GM19238 (cell line): ENCODE data around the gene FAF1.
"Not testable (repeated sequence)": the region's sequence is repeated elsewhere in the genome, so short reads cannot be mapped to it uniquely, and the experiment has no call there.

ENCODE experiments used
- DNase-seq: peaks from one replicate; pipeline ENCODE4 v3.0.0; 2011; ENCODE audit warnings: low spot score; ENCODE audit not compliant: insufficient read length

FAF1 gene

DNA sequence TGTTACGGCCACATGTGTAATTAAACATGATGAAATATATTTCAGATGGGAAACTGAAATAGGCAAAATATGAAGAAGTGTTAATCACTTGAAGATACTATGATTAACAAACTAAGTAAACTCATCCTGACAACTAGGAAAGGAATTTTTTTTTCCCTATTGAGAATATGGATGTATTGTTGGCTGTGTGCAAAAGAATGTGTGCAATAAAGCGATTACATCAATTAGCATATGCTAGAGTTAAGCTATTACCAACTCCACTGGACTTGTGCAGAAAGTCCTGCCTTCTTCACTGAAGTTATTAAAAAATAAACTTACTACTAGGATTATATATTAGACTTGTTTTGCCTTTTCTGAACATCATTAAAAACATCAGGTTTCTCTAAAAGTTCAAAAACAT is 393.7 kb downstream of the FAF1 start:
- no peak for DNase-seq

DNA sequence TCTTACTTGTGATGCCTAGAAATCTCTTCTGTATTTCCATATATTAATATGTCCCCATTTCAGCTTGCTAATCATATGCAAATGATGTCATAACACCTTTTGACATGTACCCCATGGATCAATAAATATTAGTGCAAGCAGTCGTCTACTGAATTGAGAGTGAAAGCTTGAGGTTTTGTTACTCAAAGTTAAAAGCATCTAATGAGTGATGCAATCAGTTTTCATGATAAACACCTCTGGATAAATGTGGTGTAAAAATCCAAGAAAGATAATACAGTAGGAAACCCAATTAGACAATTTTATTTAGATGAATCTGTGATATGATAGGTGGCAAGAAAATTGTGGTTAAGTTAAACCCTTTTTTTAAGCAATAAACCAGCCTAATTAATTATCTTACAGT is 395.6 kb downstream of the FAF1 start:
- no peak for DNase-seq

DNA sequence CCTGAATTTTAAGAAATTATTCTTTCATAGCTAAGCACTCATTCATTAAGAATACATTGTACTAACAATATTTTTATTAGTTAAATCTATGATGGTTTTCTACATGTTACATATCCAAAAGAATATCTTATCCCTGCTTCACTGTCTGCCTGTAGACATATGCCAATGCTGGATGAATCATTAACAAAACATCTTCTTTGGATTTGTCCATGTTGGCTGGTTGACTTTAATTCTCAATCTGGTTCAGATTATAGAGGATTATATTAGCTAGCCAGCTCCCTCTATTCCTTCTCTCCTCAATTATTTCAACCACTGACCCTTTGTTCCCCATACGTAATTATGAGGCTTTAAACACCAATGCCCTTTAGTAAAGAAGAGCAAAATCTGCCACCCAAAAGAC is 398.0 kb downstream of the FAF1 start:
- no peak for DNase-seq

DNA sequence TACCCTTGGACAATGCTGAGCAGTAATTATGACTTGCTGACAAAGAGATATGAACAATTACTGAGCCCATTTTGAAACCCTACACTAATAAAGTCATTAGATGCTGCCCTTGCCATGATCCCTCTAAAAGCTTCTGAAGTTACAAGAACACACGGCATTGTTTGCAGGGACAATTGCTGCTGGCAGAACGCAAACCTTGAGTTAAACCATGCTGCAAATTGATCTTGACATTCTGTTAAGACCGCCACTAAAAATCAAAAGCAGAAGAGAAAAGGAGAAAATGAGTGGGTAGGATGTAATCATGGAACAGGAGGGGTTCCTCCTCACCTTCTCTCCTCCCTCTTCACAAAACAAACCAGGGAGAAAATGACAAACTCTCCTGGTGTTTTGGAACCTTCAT is 400.6 kb downstream of the FAF1 start:
- DNase-seq, result no peak

- no peak for DNase-seq
Measured at GRCh38 chr1:50553921-50554320, 406.1 kb downstream of the FAF1 start.

DNA sequence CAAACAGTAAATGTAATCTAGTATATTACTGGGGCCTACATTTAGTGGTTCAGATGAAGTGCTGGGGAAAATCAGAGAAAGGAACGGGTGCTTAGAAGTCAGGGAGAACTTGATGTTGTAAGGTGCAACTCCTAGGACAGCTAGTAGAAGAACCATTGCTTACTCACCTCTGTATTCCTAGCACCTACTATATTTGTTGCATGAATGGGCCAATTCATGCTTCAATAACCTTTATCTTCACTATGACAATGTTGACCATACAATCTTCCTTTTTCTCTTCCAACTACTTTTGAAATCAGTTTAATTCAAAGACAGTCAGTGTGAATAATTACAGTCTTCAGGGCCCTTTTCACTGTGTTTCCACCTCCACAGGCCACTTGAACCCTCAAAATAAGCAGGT is 411.8 kb downstream of the FAF1 start:
- DNase-seq, result no peak

DNA sequence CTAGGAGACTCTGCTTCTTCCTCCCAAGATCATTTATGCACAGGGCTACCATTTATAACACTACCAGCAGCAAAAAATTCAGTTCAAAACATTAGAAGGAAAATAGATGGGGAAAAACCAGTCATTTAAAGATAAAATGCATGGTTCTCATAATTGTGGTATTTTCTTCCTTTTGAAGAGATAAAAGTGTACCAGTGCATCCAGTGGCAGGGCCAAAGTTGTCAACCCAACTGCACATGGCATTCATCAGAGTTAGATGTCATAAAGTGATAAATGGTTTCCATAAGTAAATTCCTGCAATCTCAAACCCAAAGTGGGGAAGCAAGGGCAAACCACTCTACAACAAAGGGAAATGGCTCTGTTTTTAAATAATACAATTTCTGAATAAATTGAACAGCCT is 417.7 kb downstream of the FAF1 start:
- no peak for DNase-seq

DNA sequence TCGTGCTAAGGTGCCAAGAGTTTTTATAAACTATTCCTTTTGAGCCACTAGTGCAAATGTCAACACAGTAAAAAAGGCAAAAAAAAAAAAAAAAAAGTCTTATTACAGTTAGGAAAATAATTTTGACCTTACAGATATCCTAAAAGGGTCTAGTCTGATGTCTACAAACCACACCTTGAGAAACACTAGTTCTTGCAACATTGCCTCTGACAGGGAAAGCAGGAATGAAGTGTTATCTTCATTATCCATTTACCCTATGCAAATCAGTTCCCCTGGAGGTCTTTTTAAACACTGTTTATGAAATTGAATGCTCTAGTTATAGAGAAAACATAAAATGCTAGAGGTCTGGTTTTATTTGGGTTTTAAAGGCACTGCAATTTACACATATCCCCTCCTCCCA is 421.6 kb downstream of the FAF1 start:
- no peak for DNase-seq

- no peak for DNase-seq
Measured at GRCh38 chr1:50531601-50532000, 428.5 kb downstream of the FAF1 start.

- DNase-seq, result no peak
Measured at GRCh38 chr1:50531027-50531426, 429.0 kb downstream of the FAF1 start.

DNA sequence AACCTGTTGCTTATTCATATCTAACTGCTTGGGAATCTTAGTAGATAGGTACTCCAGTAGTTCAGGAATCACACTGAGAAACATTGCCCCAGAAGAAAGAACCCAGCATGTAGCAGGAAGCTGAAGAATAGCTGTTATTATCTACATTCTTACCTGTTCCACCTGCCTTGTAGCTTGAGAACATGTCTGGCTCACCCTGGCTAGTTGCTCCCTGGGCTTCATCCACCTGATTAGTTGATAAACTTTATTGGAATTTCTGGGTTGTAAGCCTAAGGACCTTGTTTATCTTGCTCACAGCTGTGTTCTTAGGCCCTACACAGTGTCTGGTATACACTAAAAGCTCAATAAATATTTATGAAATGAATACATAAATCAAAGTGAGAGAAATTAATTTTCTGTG is 430.6 kb downstream of the FAF1 start:
- no peak for DNase-seq

GRCh38 chr1:50527987-50528320 is 432.1 kb downstream of the FAF1 start:
- DNase-seq, result not testable (repeated sequence)

DNA sequence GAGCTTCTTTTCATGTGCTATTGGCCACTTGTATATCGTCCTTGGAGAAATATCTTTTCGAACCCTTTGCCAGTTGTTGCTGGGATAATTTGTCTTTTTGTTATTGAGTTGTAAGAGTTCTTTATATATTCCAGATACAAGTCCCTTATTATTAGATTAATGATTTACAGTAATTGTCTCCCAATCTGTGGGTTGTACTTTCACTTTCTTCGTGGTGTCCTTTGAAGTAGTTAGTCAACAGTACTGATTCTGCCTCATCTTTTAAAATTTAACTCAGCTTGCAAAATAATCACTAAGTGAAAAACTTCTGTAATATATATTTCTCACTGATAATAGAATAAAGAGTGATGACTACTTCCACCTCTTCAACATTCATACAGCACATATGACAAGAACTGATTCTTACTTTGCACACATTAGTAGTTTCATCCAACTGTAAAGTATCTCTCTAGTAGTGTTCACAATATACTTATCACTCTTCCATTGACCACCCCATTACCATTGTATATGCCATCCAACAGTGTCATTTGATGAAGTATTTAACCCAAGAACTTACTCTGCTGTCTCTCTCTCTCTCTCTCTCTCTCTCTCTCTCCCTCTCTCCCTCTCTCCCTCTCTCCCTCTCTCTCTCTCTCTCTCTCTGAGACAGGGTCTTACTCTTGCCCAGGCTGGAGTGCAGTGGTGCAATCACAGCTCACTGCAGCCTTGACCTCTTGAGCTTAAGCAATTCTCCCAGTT is 432.6 kb downstream of the FAF1 start:
- no peak for DNase-seq

GRCh38 chr1:50526431-50526830 is 433.6 kb downstream of the FAF1 start:
- no peak for DNase-seq

GRCh38 chr1:50523548-50523947 is 436.5 kb downstream of the FAF1 start:
- no peak for DNase-seq

DNA sequence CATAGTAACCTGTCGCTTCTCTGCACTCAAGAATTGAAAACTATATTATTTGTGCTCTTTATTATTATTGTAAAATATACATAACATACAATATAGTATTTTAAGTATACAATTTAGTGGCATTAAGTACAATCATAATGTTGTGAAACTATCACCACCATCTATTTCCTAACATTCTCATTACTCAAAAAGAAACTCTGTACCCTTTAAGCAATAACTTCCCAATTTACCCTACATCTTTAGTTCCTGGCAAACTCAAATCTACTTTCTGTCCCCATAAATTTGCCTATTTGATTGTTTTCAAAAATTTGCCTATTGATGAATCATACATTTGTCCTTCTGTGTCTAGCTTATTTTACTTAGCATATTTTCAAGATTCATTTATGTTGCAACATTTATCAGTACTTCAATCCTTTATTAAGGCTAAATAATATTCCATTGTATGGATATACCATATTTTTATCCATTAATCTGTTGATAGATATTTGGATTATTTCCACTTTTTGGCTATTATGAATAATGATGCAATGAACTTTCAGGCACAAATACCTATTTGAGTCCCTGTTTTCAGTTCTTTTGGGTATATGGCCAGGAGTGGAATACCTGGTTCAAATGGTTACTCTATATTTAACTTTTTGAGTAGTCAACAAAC is 437.2 kb downstream of the FAF1 start:
- no peak for DNase-seq

GRCh38 chr1:50521703-50522102 is 438.4 kb downstream of the FAF1 start:
- DNase-seq, result no peak

GRCh38 chr1:50517488-50517887 is 442.6 kb downstream of the FAF1 start:
- no peak for DNase-seq

DNA sequence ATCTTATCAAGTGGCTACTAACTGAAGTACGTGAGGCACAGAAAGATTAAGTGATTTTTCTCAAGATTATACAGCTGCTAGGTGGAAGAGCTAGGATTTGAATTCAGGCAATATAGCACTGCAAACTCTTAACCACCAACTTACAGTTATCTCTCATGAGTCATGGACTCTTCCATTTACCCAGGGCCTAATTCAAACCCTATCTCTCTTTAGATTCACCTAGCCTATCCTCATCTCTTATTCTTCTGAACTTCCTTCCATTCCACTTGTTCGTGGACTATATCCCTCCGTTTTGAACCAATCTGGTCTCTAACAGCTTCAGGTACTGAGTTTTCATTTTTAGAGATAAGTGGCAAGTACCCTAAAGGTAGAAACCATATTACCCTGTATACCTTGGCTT is 444.0 kb downstream of the FAF1 start:
- DNase-seq, result no peak

GRCh38 chr1:50508040-50508586 is 452.0 kb downstream of the FAF1 start:
- no peak for DNase-seq

DNA sequence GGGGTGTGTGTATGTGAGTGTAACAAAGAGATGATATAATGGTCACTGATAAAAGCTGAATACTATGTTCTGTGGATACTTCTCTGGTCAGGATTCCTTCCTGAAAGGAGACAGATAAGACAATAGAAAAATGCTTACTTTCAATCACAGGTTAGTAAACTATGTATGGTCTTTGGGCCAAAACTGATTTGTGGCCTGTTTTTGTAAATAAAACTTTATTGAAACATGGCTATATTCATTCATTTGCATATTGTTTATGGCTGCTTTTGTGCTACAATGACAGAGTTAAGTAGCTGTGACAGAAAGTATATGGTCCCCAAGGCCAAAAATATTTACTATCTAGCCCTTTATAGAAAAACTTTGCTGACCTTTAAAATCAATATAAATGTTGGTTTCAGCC is 454.6 kb downstream of the FAF1 start:
- DNase-seq, result no peak

- no peak for DNase-seq
Measured at GRCh38 chr1:50503515-50503914, 456.6 kb downstream of the FAF1 start.

DNA sequence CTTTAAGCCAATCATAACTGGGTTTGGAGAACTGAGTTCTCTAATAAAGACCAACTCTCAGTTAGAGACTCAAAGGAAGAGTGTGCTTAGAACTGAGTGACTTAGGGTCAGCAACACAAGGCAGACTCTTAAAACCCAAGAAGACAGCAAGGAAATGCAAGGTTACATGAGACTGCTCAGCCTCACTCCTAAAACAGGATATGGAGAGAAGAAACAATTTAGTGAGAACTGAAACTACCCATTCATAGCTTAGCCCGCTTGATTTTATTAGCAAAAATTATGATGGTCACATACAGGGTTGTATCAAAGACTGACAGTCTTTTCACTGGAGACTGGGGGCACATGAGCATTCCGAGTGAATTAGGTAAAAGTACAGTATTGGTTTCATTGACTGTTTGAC is 457.9 kb downstream of the FAF1 start:
- no peak for DNase-seq
